Measurements from ENCODE around the gene IPO5. TPM values are rescaled to one million over a fixed set of nuclear protein-coding genes. Genes with fewer than 3 reads are reported as not detected.
A peak's percentile ranks its signal among the peaks of the same experiment; 100 is the strongest.

IPO5 gene
- total RNA-seq, 1 donor from 2014 or later: 154 TPM

DNA sequence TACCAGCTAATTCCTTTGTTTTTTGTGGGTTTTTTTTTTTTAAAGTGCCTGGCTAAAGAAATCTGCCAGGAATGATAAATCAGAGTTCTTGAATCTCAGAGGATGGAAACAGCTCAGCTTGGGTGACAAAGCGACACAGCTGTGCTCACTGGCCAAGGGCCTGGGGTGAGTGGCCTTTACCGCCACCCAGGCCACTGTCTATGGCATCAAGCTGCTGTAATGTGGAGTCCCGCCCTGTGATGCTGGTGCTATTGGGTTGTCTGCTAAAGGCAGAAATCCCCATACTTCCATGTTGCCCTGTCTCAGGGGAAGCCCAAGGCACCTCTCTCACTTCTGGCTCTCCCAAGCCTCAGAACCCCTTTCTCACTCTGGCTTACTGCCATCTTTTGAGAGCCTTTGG, 106.8 kb downstream of the IPO5 start:
- DNase-seq (ENCODE audit: low read depth) (peak; percentile 6), FAIRE-seq (no peak)
- Mint-ChIP-seq H3K9me3 (ENCODE audit: unreplicated experiment) (peaks cover 10% of the 10 kb centered on the region), H3K4me3 (ENCODE audit: unreplicated experiment) (no peak overlapping the region), H3K36me3 (ENCODE audit: low read depth, unreplicated experiment) (no peaks in the 10 kb centered on the region), H3K4me1 (ENCODE audit: low read depth, unreplicated experiment) (no peaks in the 10 kb centered on the region), H3K27me3 (ENCODE audit: low read depth, unreplicated experiment) (peaks cover 16% of the 10 kb centered on the region), H3K27ac (ENCODE audit: unreplicated experiment) (no peak overlapping the region)
- no peak overlapping the region for H3K27ac ChIP-seq (ENCODE audit: low read depth, low read length)
- H3K4me1 ChIP-seq (ENCODE audit: insufficient read depth, low read length): no peaks in the 10 kb centered on the region
- no peaks in the 10 kb centered on the region for H3K27me3 ChIP-seq (ENCODE audit: insufficient read depth, low read length)
- no peak overlapping the region for H3K4me2 ChIP-seq (ENCODE audit: low read length)
- no peaks in the 10 kb centered on the region for H3K9me3 ChIP-seq (ENCODE audit: insufficient read depth, low read depth, low read length)
- H3K9ac ChIP-seq (ENCODE audit: low read length): no peak overlapping the region
- no peak overlapping the region for H3K4me3 ChIP-seq (ENCODE audit: insufficient read depth, low read depth, low read length)
- no peaks in the 10 kb centered on the region for H3K36me3 ChIP-seq (ENCODE audit: insufficient read depth, low read length)
- no peaks in the 10 kb centered on the region for H4K20me1 ChIP-seq (ENCODE audit: insufficient read depth, low read length)
- TF ChIP-seq EZH2 (IDR thresholded peaks at IDR 0.05; ENCODE audit: insufficient read depth, low read length): no peak
- TF ChIP-seq, protein P1, sequence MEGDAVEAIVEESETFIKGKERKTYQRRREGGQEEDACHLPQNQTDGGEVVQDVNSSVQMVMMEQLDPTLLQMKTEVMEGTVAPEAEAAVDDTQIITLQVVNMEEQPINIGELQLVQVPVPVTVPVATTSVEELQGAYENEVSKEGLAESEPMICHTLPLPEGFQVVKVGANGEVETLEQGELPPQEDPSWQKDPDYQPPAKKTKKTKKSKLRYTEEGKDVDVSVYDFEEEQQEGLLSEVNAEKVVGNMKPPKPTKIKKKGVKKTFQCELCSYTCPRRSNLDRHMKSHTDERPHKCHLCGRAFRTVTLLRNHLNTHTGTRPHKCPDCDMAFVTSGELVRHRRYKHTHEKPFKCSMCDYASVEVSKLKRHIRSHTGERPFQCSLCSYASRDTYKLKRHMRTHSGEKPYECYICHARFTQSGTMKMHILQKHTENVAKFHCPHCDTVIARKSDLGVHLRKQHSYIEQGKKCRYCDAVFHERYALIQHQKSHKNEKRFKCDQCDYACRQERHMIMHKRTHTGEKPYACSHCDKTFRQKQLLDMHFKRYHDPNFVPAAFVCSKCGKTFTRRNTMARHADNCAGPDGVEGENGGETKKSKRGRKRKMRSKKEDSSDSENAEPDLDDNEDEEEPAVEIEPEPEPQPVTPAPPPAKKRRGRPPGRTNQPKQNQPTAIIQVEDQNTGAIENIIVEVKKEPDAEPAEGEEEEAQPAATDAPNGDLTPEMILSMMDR (IDR thresholded peaks at IDR 0.05; ENCODE audit: insufficient read depth, low read depth, low read length): no peak
- no peak overlapping the region for H2AFZ ChIP-seq (ENCODE audit: low read depth, low read length)
- H3K79me2 ChIP-seq (ENCODE audit: insufficient read depth, low read length): no peaks in the 10 kb centered on the region

DNA sequence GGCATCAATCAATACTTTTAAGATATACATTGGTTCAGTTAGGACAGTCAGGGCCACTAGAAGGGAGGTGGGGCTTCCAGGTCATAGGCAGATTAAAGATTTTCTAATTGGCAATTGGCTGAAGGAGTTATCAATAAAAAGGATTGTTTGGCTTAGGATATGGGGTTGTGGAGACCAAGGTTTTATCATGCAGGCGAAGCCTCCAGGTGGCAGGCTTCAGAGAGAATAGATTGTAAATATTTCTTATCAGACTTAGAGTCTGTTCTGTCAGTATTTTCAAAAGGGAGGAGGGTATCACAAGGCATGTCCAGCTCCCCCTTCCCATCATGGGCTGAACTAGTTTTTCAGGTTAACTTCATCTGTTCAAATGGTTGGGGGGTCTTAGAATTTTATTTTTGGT, 112.0 kb downstream of the IPO5 start:
- no peak overlapping the region for H3K27ac ChIP-seq (ENCODE audit: low read depth, low read length)
- no peaks in the 10 kb centered on the region for H4K20me1 ChIP-seq (ENCODE audit: insufficient read depth, low read length)
- Mint-ChIP-seq H3K27me3 (ENCODE audit: low read depth, unreplicated experiment) (peaks cover 9% of the 10 kb centered on the region), H3K4me1 (ENCODE audit: low read depth, unreplicated experiment) (no peaks in the 10 kb centered on the region), H3K36me3 (ENCODE audit: low read depth, unreplicated experiment) (no peaks in the 10 kb centered on the region), H3K27ac (ENCODE audit: unreplicated experiment) (no peak overlapping the region), H3K4me3 (ENCODE audit: unreplicated experiment) (no peak overlapping the region), H3K9me3 (ENCODE audit: unreplicated experiment) (peaks cover 6% of the 10 kb centered on the region)
- H3K9me3 ChIP-seq (ENCODE audit: insufficient read depth, low read depth, low read length): no peaks in the 10 kb centered on the region
- H3K79me2 ChIP-seq (ENCODE audit: insufficient read depth, low read length): no peaks in the 10 kb centered on the region
- no peak overlapping the region for H3K9ac ChIP-seq (ENCODE audit: low read length)
- no peak overlapping the region for H2AFZ ChIP-seq (ENCODE audit: low read depth, low read length)
- H3K27me3 ChIP-seq (ENCODE audit: insufficient read depth, low read length): no peaks in the 10 kb centered on the region
- no peaks in the 10 kb centered on the region for H3K4me1 ChIP-seq (ENCODE audit: insufficient read depth, low read length)
- no peak overlapping the region for H3K4me2 ChIP-seq (ENCODE audit: low read length)
- no peak overlapping the region for H3K4me3 ChIP-seq (ENCODE audit: insufficient read depth, low read depth, low read length)
- DNase-seq (ENCODE audit: low read depth) (no peak), FAIRE-seq (no peak)
- TF ChIP-seq EZH2 (IDR thresholded peaks at IDR 0.05; ENCODE audit: insufficient read depth, low read length): no peak
- TF ChIP-seq, protein P1 (IDR thresholded peaks at IDR 0.05; ENCODE audit: insufficient read depth, low read depth, low read length): no peak
- no peaks in the 10 kb centered on the region for H3K36me3 ChIP-seq (ENCODE audit: insufficient read depth, low read length)

DNA sequence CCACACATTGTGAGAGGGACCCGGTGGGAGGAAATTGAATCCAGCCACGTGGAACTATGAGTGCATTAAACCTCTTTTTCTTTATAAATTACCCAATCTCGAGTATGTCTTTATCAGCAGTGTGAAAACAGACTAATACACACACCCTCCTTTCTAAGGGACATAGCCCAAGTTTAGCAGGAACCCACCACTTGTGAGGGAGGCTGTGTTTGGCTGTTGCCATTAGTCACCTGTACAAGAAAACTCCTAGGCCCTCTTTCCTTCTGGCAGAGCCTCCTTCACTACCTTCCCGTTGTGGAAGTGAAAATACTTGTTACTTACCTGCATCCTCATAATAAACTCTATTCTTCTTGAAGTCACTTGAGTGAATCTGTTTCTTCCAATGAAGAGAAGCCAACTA, 113.2 kb downstream of the IPO5 start:
- no peak overlapping the region for H3K4me3 ChIP-seq (ENCODE audit: insufficient read depth, low read depth, low read length)
- no peaks in the 10 kb centered on the region for H3K36me3 ChIP-seq (ENCODE audit: insufficient read depth, low read length)
- H3K4me2 ChIP-seq (ENCODE audit: low read length): no peak overlapping the region
- H3K79me2 ChIP-seq (ENCODE audit: insufficient read depth, low read length): no peaks in the 10 kb centered on the region
- Mint-ChIP-seq H3K4me3 (ENCODE audit: unreplicated experiment) (no peak overlapping the region), H3K27me3 (ENCODE audit: low read depth, unreplicated experiment) (no peaks in the 10 kb centered on the region), H3K4me1 (ENCODE audit: low read depth, unreplicated experiment) (no peaks in the 10 kb centered on the region), H3K27ac (ENCODE audit: unreplicated experiment) (no peak overlapping the region), H3K9me3 (ENCODE audit: unreplicated experiment) (no peaks in the 10 kb centered on the region), H3K36me3 (ENCODE audit: low read depth, unreplicated experiment) (no peaks in the 10 kb centered on the region)
- DNase-seq (ENCODE audit: low read depth) (no peak), FAIRE-seq (no peak)
- H3K27me3 ChIP-seq (ENCODE audit: insufficient read depth, low read length): no peaks in the 10 kb centered on the region
- no peak overlapping the region for H3K27ac ChIP-seq (ENCODE audit: low read depth, low read length)
- no peak overlapping the region for H3K9ac ChIP-seq (ENCODE audit: low read length)
- TF ChIP-seq, protein P1 (IDR thresholded peaks at IDR 0.05; ENCODE audit: insufficient read depth, low read depth, low read length): no peak
- TF ChIP-seq EZH2 (IDR thresholded peaks at IDR 0.05; ENCODE audit: insufficient read depth, low read length): no peak
- no peaks in the 10 kb centered on the region for H4K20me1 ChIP-seq (ENCODE audit: insufficient read depth, low read length)
- H2AFZ ChIP-seq (ENCODE audit: low read depth, low read length): no peak overlapping the region
- no peaks in the 10 kb centered on the region for H3K4me1 ChIP-seq (ENCODE audit: insufficient read depth, low read length)
- H3K9me3 ChIP-seq (ENCODE audit: insufficient read depth, low read depth, low read length): no peaks in the 10 kb centered on the region

All from astrocyte (in vitro differentiated cells and primary cell).